Ramos (cell line): Measurements from ENCODE around the gene HSF4.

Experiments used
- in situ Hi-C: fragments of 300-500 bp; cut with MboI; formaldehyde crosslinking; loops from one replicate; pipeline ENCODE4 v1.14.3; 2022; ENCODE audit warnings: low sequenced_read_pairs; ENCODE audit not compliant: unreplicated experiment

Gene HSF4

DNA sequence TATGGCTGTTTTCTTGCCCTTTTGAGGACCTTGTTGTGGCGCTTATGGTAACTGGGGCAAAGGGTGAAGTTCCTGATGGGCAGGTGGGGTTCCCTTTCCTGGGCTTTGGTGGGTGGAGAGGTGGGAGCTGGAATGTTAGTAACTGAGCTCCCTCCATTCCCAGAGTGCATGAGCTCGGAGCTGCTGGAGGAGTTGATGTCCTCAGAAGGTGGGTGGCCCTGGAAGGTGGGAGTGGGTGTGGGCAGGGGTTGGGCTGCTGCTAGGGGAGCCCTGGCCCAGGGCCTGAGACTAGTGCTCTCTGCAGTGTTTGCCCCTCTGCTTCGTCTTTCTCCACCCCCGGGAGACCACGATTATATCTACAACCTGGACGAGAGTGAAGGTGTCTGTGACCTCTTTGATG is 33.2 kb downstream of the HSF4 start:
- in situ Hi-C loops, result no loop called here

DNA sequence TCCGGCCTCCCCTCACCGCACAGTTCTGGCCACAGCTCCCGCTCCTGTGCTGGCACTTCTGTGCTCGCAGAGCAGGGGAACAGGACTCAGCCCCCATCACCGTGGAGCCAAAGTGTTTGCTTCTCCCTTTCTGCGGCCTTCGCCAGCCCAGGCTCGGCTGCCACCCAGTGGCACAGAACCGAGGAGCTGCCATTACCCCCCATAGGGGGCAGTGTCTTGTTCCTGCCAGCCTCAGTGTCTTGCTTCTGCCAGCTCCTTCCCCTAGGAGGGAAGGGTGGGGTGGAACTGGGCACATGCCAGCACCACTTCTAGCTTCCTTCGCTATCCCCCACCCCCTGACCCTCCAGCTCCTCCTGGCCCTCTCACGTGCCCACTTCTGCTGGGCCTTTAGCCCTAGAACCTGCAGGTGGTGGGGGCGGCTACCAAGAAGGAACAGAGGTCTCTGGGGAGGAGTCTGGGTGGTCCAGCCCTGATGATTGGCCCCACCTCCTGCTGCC is 33.7 kb downstream of the HSF4 start:
- in situ Hi-C loops, result no loop called here

DNA sequence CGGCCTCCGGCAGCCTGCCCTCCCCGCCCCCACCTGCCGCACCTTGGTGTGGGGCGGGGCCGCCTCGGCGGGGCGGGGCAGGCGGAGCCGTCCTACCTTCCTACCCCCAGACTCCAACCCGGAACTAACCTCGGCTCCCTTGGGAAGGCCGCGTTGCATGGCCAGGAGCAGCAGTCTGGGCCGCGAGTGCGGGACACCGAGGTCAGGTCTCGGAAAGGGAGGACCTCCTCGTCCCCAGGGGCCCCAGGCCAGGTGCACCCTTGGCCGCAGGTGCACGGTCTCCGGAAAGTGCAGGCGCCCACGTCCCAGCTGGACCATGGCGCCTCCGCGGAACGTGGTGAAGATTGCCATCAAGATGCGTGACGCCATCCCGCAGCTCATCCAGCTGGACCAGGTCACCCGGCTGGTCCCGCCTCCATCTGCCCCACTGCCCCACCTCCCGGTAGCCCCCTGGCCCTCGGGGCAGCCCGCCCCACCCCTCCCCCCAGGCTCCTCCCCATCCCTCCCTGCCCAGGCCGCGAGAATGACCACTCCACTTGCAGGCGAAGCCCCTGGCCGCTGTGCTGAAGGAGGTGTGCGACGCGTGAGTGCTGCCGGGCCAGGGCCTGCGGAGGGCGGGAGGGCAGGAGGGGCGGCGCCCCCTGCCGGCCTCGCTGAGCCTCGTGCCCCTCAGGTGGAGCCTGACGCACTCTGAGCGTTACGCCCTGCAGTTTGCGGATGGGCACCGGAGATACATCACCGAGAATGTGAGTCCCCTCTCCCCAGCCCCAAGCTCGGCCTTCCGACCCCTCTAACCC is 34.7 kb downstream of the HSF4 start, which contains the start of gene ELMO3:
Gene ELMO3 (plus strand): TSS at position 121 of the 797 bp plus-strand sequence. CDS start 196 bp downstream, at position 317.
- in situ Hi-C loops, result no loop called here

DNA sequence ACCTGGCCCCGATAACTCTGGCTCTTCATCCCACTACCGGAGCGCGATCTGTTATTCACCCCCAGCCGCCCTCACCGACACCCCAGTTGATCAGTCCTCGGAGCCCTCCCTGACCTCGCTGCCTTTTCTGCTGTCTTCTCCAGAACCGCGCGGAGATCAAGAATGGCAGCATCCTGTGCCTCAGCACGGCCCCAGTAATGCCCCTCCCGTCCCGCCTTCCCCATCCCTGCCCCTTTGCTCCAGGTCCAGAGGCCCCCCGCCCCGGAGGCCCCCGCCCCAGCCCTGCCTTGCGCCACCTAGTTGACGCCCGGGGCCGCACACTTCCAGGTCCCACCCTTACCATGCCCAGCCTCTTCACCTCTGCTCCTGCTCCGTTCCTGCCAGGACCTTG is 35.3 kb downstream of the HSF4 start:
- in situ Hi-C loops, result no loop called here

DNA sequence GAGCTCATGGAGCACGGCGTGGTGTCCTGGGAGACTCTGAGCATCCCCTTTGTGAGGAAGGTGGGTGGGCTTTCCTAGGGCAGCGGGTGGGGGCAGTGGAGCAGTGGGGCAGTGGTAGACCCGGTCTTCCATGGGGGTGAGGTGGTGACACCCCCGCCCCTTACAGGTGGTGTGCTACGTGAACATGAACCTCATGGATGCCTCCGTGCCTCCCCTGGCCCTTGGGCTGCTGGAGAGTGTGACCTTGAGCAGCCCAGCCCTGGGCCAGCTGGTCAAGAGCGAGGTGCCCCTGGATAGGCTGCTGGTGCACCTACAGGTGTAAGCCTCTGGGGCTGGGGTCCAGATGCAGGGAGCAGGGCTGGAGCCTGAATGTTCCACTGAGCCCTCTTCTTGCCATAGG is 35.9 kb downstream of the HSF4 start:
- in situ Hi-C loops, result no loop called here

DNA sequence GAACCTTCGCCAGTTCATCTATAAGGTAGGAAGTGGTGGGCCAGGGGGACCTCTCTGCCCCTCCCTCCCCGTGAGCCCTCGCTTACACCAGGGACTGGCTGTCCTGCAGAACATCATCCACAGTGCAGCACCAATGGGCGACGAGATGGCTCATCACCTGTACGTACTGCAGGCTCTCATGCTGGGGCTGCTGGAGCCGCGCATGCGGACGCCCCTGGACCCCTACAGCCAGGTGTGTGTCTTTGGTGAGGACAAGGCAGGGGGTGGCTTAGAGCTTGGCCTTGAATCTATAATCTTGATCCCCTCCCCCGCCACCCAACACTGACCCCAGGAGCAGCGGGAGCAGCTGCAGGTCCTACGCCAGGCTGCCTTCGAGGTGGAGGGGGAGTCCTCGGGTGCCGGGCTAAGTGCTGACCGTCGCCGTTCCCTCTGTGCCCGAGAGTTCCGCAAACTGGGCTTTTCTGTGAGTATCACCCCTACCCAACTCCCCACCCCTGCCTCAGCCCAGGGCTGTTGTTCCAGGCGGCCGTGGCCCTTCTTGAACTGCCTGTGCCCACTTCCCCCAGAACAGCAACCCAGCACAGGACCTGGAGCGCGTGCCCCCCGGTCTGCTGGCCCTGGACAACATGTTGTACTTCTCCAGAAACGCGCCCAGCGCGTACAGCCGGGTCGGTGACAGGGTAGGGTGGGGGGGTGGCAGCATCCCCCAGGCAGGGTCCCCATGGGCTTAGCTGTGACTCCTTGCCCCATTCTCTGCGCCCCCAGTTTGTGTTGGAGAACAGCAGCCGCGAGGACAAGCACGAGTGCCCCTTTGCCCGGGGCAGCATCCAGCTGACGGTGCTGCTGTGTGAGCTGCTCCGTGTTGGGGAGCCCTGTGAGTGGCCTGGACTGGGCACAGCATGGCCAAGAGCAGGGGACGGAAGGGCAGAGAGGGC is 37.1 kb downstream of the HSF4 start:
- in situ Hi-C loops, result no loop called here

DNA sequence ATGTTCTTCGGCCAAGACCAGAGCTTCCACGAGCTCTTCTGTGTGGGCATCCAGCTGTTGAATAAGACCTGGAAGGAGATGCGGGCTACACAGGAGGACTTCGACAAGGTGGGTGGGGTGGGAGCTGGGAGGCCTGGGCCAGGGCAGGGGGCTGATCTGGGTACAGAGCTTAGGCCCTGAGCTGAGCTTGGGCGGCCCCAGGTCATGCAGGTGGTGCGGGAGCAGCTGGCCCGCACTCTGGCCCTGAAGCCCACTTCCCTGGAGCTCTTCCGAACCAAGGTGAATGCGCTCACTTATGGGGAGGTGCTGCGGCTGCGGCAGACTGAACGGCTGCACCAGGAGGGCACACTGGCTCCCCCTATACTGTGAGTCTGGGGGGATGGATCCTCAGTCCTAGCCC is 37.9 kb downstream of the HSF4 start:
- in situ Hi-C loops, result no loop called here

DNA sequence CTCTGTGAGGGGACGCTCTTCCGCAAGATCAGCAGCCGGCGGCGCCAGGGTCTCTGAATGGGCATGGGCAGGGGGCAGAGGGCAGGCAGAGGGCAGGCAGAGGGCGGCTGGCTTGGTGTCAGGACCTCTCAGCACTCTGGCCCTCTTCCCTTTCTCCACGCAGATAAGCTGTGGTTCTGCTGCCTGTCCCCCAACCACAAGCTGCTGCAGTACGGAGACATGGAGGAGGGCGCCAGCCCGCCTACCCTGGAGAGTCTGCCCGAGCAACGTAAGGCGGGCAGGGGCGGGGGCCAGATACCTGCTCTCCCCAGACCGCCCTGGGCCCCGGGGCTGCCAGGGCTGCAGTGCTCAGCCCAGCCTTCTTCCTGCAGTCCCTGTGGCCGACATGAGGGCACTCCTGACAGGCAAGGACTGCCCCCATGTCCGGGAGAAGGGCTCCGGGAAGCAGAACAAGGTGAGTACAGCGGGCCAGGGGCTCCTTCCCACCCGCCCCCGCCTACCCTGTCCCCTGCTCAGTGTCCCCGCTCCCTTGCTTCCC is 38.5 kb downstream of the HSF4 start:
- in situ Hi-C loops, result no loop called here

DNA sequence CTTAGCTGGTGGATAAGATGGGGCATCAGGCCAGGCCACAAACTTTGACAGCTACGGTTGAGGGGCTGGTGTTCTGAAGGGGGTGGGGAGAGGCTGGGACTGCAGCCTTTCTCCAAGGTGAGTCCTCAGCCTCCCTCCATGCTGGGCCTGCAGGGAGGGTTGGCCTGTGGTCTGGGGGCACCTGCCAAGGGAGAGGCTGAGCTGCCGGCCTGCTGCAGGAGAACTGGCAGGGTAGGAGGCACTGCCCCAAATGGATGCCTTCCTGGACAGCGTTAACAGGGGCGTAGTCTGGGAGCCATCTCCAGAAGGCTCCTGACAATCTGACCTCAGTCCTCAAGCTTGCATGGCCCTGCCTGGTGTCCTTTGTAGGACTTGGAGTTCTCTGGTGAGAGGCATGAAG is 39.5 kb downstream of the HSF4 start:
- in situ Hi-C loops, result no loop called here

DNA sequence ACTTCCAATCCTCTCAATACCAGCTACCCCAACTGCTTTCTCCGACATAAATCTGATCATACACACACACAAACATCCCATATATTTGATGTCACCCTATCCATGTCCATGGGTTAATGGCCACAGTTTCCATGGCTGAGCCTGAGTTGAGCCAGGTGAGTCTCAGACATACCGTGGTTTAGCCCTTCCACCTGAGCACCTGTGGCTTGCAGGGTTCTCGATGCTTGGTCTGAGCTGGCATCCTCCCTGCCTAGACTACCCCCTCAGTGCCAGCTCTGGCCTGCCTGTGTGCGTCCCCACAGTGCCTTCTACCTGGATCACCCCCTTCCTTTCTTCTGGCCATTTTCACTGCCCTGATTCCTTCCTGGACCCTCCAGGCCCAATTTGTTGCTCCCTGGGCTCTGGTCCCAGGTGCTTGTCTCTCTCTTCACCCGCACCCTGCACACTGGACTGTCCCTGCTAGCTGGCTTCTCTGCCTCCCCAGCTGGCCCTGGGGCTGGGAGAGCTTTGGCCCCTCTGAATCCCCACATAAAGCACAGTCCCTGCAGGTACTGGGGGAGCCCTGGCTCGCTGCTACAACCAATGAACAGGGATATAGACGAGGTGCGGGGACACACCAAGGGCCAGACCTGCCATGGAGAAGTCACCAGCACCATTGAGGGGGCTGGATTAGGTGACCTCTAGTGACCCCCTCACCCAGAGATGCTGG is 41.7 kb downstream of the HSF4 start:
- in situ Hi-C loops, result no loop called here

DNA sequence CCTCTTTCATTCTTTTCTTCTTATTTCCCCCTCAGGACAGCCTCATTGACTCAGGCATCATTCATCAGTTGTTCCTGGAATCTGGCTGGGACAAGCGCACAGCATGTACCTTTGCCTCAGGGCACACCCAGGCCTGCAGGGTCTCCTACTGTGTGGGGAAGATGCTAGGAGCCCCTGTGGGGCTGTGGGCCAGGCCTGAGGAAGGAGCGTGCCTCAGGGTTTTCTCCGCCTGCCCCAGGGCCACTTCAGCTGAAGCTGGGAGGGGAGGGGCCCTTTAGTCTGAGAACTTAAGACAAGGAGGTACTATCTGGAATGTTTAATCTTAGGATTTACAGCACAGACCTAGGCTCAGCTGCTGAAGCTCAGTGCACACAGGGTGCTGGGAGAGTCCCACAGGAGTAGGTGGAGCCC is 42.3 kb downstream of the HSF4 start:
- in situ Hi-C loops, result no loop called here

DNA sequence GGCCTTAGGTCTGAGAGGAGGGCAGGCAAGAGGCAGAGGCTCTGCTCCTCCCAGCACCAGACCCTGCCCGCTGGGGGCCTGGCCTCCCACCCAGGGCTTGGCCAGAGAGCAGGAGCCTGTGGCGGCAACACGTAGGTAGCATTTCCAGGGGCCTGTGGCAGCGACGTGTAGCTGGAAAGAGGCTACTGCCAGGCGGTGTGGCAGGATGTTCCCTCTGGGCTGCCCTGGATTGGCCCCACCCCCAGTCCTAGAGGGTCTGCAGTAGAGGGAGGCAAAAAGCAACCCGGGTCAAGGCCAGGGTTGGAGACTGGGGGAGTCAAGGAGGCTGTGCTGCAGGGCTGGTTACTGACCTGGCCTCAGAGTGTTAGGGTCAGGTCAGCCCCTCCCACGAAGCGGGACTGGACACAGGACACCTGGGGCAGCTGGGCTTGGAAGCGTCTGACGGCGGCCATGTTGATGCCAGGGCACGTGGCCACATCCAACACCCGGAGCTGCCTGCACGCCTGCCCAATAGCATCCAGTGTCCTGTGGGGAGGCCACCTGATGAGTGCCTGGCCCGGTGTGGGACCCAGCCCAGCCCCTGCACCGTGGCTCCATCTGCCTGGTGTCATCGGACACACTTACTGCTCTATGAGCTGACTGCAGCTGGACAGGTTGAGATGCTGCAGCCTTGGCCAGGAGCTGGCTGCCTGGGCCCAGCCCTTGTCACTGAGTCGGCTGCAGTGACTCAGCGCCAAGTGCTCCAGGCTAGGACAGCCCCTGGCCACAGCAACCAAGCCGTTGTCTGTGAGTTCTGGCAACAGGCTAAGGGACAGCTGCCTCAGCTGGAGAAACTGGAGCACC is 42.9 kb downstream of the HSF4 start:
- in situ Hi-C loops, result no loop called here

DNA sequence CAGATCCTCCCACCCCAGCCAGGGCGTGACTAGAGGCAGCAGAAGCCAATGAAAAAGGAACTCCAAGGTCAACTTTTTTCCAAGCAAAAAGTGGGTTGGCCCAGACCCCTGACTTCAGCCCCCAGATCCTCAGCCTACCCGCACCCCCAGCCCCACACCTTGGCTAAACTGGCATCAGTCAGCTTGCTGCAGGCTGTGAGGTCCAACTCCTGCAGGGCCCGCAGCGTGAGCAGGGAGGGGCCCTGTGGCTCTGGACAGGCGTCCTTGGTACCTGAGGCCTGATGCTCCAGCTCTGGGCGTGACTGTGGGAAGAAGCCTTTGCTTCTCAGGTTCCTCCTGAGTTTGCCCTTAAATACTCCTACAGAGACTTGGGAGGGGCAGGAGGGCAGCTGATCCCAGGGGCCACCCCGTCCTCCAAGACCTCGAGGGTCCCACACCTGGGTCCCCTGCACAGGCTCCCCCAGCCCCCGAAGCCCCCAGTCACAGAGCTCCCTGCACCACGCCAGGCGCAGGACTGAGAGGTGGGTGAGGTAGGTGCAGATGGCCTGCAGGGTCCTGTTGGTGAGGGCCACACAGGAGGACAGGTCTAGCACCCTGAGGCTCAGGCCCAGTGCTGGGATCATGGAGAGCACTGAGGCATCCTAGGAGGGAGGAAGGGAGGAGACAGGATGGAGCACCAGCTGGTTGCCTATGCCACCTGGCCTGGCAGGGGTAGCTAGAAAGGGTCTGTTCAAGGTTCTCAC is 43.8 kb downstream of the HSF4 start:
- in situ Hi-C loops, result no loop called here

DNA sequence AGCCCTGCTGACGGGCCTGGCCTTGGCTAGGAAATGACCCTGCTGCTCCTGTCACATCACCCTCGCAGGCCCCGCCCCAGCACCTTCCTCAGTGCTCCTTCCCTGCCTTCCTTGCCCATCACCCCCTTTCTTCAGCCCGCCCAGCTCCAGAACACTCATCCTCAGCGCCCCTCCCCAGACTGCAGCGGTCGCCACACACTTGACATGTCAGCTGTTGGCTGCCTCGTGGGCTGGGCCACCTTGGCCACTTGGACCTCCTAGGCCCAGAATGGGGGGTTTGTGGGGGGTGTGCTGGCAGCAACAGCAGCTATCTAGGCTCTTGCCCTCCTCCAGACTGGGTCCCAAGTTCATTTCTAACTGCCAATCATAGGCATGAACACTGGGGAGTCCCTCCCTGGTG is 45.0 kb downstream of the HSF4 start:
- in situ Hi-C loops, result no loop called here

DNA sequence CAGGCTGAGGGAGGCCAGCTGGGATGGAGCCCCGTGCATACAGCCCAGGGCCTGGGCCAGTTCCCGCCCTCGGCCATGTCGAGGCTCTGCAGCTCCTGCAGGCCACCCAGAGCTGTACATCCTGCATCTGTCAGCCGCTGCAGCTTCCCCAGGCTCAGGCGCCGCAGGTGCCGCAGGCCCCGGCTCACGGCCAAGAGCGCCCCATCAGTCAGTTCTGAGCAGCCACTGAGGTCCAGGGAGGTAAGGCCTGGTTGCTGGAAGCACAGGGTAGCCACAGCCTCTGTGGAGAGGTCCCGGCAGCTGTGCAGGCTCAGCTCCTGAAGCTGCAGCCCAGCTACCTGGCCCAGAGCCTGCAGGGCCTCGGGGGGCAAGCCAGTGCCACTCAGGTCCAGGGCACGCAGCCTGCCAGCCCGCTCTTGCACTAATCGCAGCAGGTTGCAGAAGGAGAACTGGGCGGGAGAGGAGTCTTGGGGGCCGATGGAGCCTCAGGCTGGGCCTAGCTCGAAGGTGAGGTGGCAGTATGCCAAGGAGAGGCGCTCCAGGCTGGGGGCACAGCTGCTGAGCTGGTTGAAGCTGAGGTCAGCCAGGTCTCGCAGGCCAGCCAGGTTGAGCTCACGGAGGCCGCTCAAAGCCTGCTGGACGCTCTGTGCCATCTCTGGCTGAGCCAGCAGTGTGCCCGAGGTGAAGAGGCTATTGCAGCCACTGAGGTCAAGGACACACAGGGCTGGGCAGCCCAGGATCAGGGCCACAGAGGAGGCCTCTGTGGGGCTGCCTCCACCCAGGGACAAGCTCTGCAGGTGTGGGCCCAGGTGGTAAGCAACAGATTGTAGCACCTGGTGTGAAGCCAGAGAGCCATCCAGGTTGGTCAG is 45.8 kb downstream of the HSF4 start:
- in situ Hi-C loops, result no loop called here

DNA sequence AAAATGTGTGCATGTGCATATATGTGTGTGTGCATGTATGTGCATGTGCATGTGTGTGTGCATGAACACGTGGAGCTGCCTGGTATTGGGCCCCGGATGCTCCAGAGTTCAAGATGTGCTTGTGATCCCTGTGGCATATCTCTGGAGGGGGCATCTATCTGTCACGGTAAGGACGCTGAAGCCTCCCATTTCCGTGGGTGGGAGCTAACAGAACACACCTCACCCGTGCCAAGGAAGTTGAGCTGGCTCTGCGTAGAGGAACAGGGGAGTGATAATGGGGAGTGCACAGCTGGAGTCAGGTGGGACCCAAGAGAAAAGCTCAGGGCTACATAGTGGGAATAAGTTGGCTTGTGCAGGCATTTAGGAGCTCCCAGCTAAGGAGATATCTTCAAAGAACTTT is 47.1 kb downstream of the HSF4 start:
- in situ Hi-C loops, result no loop called here

DNA sequence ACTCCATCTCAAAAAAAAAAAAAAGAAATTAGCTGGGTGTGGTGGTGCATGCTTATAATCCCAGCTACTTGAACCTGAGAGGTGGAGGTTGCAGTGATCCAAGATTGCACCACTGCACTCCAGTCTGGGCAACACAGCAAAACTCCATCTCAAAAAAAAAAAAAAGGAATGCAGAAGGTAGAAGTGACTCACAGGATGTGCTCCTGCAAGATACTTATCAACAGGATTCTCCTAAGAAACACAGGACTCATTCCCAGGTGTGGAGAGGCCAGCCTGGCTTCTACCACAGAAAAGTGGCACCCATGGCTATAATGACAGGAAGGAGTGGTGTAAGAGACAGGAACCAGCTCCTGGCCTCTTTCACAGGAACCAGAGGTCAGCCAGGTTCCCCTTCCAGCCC is 48.2 kb downstream of the HSF4 start:
- in situ Hi-C loops, result no loop called here
